Measurements from ENCODE around the gene SULT2B1. TPM values are rescaled to one million over a fixed set of nuclear protein-coding genes. Genes with fewer than 3 reads are reported as not detected.

The SULT2B1 gene
- total RNA-seq, 2 donors from 2014 or later, result not detected

GRCh38 chr19:48544856-48545750 lies 6.9 kb upstream of the SULT2B1 start:
- H3K4me3 ChIP-seq, result no peak overlapping the region
- DNase-seq (ENCODE audit: low spot score), result no peak
- no peaks in the 10 kb centered on the region for H3K27me3 ChIP-seq
- no peak for TF ChIP-seq CTCF (IDR thresholded peaks at IDR 0.05)
- no peaks in the 10 kb centered on the region for H3K9me3 ChIP-seq
- H3K27ac ChIP-seq, result no peak overlapping the region
- no peaks in the 10 kb centered on the region for H3K4me1 ChIP-seq
- no peaks in the 10 kb centered on the region for H3K36me3 ChIP-seq

- Histone ChIP-seq H3K27me3 (no peaks in the 10 kb centered on the region), H3K4me3 (no peak overlapping the region), H3K9me3 (no peaks in the 10 kb centered on the region), H3K36me3 (no peaks in the 10 kb centered on the region), H3K27ac (no peak overlapping the region), H3K4me1 (no peaks in the 10 kb centered on the region)
- TF ChIP-seq CTCF (IDR thresholded peaks at IDR 0.05), result no peak
- no peak for DNase-seq (ENCODE audit: low spot score)
Measured at GRCh38 chr19:48547722-48548121, 4.2 kb upstream of the SULT2B1 start.

- H3K27ac ChIP-seq, result no peak overlapping the region
- H3K9me3 ChIP-seq, result no peaks in the 10 kb centered on the region
- no peak for TF ChIP-seq CTCF (IDR thresholded peaks at IDR 0.05)
- H3K4me3 ChIP-seq, result no peak overlapping the region
- H3K27me3 ChIP-seq, result no peaks in the 10 kb centered on the region
- no peak for DNase-seq (ENCODE audit: low spot score)
- H3K4me1 ChIP-seq, result no peaks in the 10 kb centered on the region
- H3K36me3 ChIP-seq, result no peaks in the 10 kb centered on the region
Measured at GRCh38 chr19:48548253-48548911, 3.6 kb upstream of the SULT2B1 start.

GRCh38 chr19:48549380-48549779 lies 2.6 kb upstream of the SULT2B1 start:
- no peaks in the 10 kb centered on the region for H3K36me3 ChIP-seq
- H3K27ac ChIP-seq, result no peak overlapping the region
- no peak overlapping the region for H3K4me3 ChIP-seq
- peaks cover 0 to 6% of the 10 kb centered on the region in 2 donors for H3K4me1 ChIP-seq
- TF ChIP-seq CTCF (IDR thresholded peaks at IDR 0.05), result no peak
- H3K9me3 ChIP-seq, result no peaks in the 10 kb centered on the region
- H3K27me3 ChIP-seq, result no peaks in the 10 kb centered on the region
- DNase-seq (ENCODE audit: low spot score), result no peak

GRCh38 chr19:48552406-48553322 lies 692 bp downstream of the SULT2B1 start:
- H3K27me3 ChIP-seq, result no peaks in the 10 kb centered on the region
- H3K4me3 ChIP-seq, result no peak overlapping the region
- H3K36me3 ChIP-seq, result no peaks in the 10 kb centered on the region
- no peak for DNase-seq (ENCODE audit: low spot score)
- H3K27ac ChIP-seq, result no peak overlapping the region
- peaks cover 0 to 6% of the 10 kb centered on the region in 2 donors for H3K4me1 ChIP-seq
- no peaks in the 10 kb centered on the region for H3K9me3 ChIP-seq
- no peak for TF ChIP-seq CTCF (IDR thresholded peaks at IDR 0.05)
